AG10803 (cell line): ENCODE data around the gene N4BP2L1.
A peak's percentile ranks its signal among the peaks of the same experiment; 100 is the strongest.

Experiments used
- DNase-seq: peaks from one replicate; pipeline ENCODE4 v3.0.0; 2010; ENCODE audit warnings: low read depth
- H3K4me3 ChIP-seq: 2 replicates; pipeline ENCODE4 v1.5.1; 2011; ENCODE audit warnings: mild to moderate bottlenecking, low read length, control low read depth
- CTCF ChIP-seq: conservative IDR thresholded peaks from 2 replicates; pipeline ENCODE4 v1.5.1; 2011; ENCODE audit warnings: mild to moderate bottlenecking, low read length, control low read depth, inconsistent platforms

Gene N4BP2L1

GRCh38 chr13:32471187-32471922, 43.4 kb upstream of the N4BP2L1 start:
- DNase-seq = peak; percentile 9
- TF ChIP-seq CTCF = no peak
- H3K4me3 ChIP-seq = no peak overlapping the region

GRCh38 chr13:32468502-32469142, 40.7 kb upstream of the N4BP2L1 start:
- DNase-seq = no peak
- TF ChIP-seq CTCF = no peak
- no peak overlapping the region for H3K4me3 ChIP-seq

GRCh38 chr13:32456591-32456990, 28.7 kb upstream of the N4BP2L1 start:
- no peak for DNase-seq
- H3K4me3 ChIP-seq = no peak overlapping the region
- TF ChIP-seq CTCF = no peak

GRCh38 chr13:32455594-32455903, 27.6 kb upstream of the N4BP2L1 start:
- no peak for DNase-seq
- H3K4me3 ChIP-seq = no peak overlapping the region
- no peak for TF ChIP-seq CTCF

GRCh38 chr13:32454886-32455593, 27.1 kb upstream of the N4BP2L1 start:
- TF ChIP-seq CTCF = no peak
- DNase-seq = no peak
- no peak overlapping the region for H3K4me3 ChIP-seq

GRCh38 chr13:32453981-32454380, 26.1 kb upstream of the N4BP2L1 start:
- no peak overlapping the region for H3K4me3 ChIP-seq
- DNase-seq = peak; percentile 9
- TF ChIP-seq CTCF = no peak

- TF ChIP-seq CTCF = no peak
- no peak for DNase-seq
- no peak overlapping the region for H3K4me3 ChIP-seq
These were observed 21.0 kb upstream of the N4BP2L1 start for GRCh38 chr13:32448972-32449371.
